Measurements from ENCODE around the gene BAD.
"Not testable (repeated sequence)": the region's sequence is repeated elsewhere in the genome, so short reads cannot be mapped to it uniquely, and the experiment has no call there.

The BAD gene

GRCh38 chr11:64284048-64284961 lies at the start of gene BAD:
Gene BAD (minus strand): TSS chr11:64284665. CDS start chr11:64284368, 297 bp downstream.
- peak; percentile 96 for DNase-seq

GRCh38 chr11:64333556-64333955 lies 49.1 kb upstream of the BAD start:
- DNase-seq: no peak

- peak; percentile 75 for DNase-seq
Observed at GRCh38 chr11:64331569-64332371, 47.3 kb upstream of the BAD start.

GRCh38 chr11:64330888-64331287 lies 46.4 kb upstream of the BAD start:
- no peak for DNase-seq

- no peak for DNase-seq
Observed at GRCh38 chr11:64327993-64328392, 43.5 kb upstream of the BAD start.

GRCh38 chr11:64327375-64327774 lies 42.9 kb upstream of the BAD start:
- DNase-seq: no peak

- DNase-seq: no peak
Observed at GRCh38 chr11:64324692-64325469, 40.4 kb upstream of the BAD start.

GRCh38 chr11:64323984-64324383 lies 39.5 kb upstream of the BAD start:
- DNase-seq: not testable (repeated sequence)

- no peak for DNase-seq
Observed at GRCh38 chr11:64323373-64323772, 38.9 kb upstream of the BAD start.

- no peak for DNase-seq
Observed at GRCh38 chr11:64322925-64323260, 38.4 kb upstream of the BAD start.

- no peak for DNase-seq
Observed at GRCh38 chr11:64321533-64321932, 37.1 kb upstream of the BAD start.

GRCh38 chr11:64321026-64321425 lies 36.6 kb upstream of the BAD start:
- DNase-seq: no peak

GRCh38 chr11:64320556-64320955 lies 36.1 kb upstream of the BAD start:
- no peak for DNase-seq

GRCh38 chr11:64318766-64319761 lies 34.6 kb upstream of the BAD start:
- no peak for DNase-seq

- peak; percentile 97 for DNase-seq
Observed at GRCh38 chr11:64317961-64318765, 33.7 kb upstream of the BAD start, which contains the start of gene PRDX5. Gene PRDX5 (plus strand): TSS chr11:64318121. CDS start chr11:64318216, 95 bp downstream.

- peak; percentile 98 for DNase-seq
Observed at GRCh38 chr11:64317325-64317960, 33.0 kb upstream of the BAD start, which contains the start of gene TRMT112. Gene TRMT112 (minus strand): TSS chr11:64317559. CDS start chr11:64317526, 33 bp downstream.

GRCh38 chr11:64316672-64317324 lies 32.3 kb upstream of the BAD start:
- DNase-seq: peak; percentile 48

GRCh38 chr11:64315667-64316526 lies 31.4 kb upstream of the BAD start:
- DNase-seq: not testable (repeated sequence)
